Neural cell (in vitro differentiated cells): ENCODE measurements around the gene MEGF11. TPM values are rescaled to one million over a fixed set of nuclear protein-coding genes. Genes with fewer than 3 reads are reported as not detected.

Experiments used
- H2AFZ ChIP-seq: fragments of 200-600, 300-800 bp; sonication (generic), shearing (Covaris generic); 2 replicates; pipeline ENCODE4 v1.6.0; 2014; ENCODE audit warnings: low read depth, mild to moderate bottlenecking, antibody characterized with exemption, low read length, moderate library complexity
- H3F3A ChIP-seq: fragments of 200-600 bp; shearing (Covaris generic); 2 replicates; pipeline ENCODE4 v1.6.1; 2016; ENCODE audit warnings: mild to moderate bottlenecking, moderate library complexity, mixed read lengths, antibody characterized with exemption, low read length; ENCODE audit not compliant: insufficient read depth, poor library complexity, severe bottlenecking
- H3K27ac ChIP-seq: fragments of 200-600, 300-800 bp; sonication (generic), shearing (Covaris generic); 2 replicates; pipeline ENCODE4 v1.5.1; 2014; ENCODE audit warnings: mild to moderate bottlenecking, low read length, moderate library complexity
- H3K27me3 ChIP-seq: fragments of 300-800, 200-600 bp; sonication (generic), shearing (Covaris generic); 2 replicates; pipeline ENCODE4 v1.6.0; 2014; ENCODE audit warnings: mild to moderate bottlenecking, low read depth, low read length, moderate library complexity; ENCODE audit not compliant: insufficient read depth
- H3K36me3 ChIP-seq: fragments of 300-800, 200-600 bp; sonication (generic), shearing (Covaris generic); 2 replicates; pipeline ENCODE4 v1.5.1; 2014; ENCODE audit warnings: mild to moderate bottlenecking, antibody characterized with exemption, low read length, moderate library complexity; ENCODE audit not compliant: insufficient read depth
- H3K4me2 ChIP-seq: fragments of 300-800, 200-600 bp; sonication (generic), shearing (Covaris generic); 2 replicates; pipeline ENCODE4 v1.6.0; 2014; ENCODE audit warnings: mild to moderate bottlenecking, low read length
- H3K4me3 ChIP-seq: fragments of 300-800, 200-600 bp; sonication (generic), shearing (Covaris generic); 2 replicates; pipeline ENCODE4 v1.5.1; 2014; ENCODE audit warnings: mild to moderate bottlenecking, low read length, moderate library complexity
- H3K79me2 ChIP-seq: fragments of 200-600 bp; shearing (Covaris generic); replicated peaks from 2 replicates; pipeline ENCODE4 v1.6.0; 2014; ENCODE audit warnings: mild to moderate bottlenecking, low read length, moderate library complexity; ENCODE audit not compliant: insufficient read depth
- H3K9ac ChIP-seq: fragments of 300-800, 200-600 bp; sonication (generic), shearing (Covaris generic); 2 replicates; pipeline ENCODE4 v1.6.1; 2016; ENCODE audit warnings: mild to moderate bottlenecking, low read length, mixed read lengths
- H3K9me2 ChIP-seq: fragments of 200-600 bp; shearing (Covaris generic); 2 replicates; pipeline ENCODE4 v1.6.1; 2016; ENCODE audit warnings: mild to moderate bottlenecking, low read length, mixed read lengths; ENCODE audit not compliant: insufficient read depth
- H3K9me3 ChIP-seq: fragments of 200-600, 300-800 bp; sonication (generic), shearing (Covaris generic); 2 replicates; pipeline ENCODE4 v1.6.1; 2016; ENCODE audit warnings: mild to moderate bottlenecking, mixed run types, low read length, moderate library complexity, mixed read lengths
- H4K20me1 ChIP-seq: fragments of 200-600 bp; shearing (Covaris generic); 2 replicates; pipeline ENCODE4 v1.6.1; 2016; ENCODE audit warnings: mild to moderate bottlenecking, mixed run types; ENCODE audit not compliant: insufficient read depth
- CTCF ChIP-seq: fragments of 450-650 bp; IDR thresholded peaks from 2 replicates; pipeline ENCODE4 v1.5.1; 2014; ENCODE audit warnings: antibody characterized with exemption, mild to moderate bottlenecking, moderate library complexity; ENCODE audit not compliant: poor library complexity, severe bottlenecking
- EP300 ChIP-seq: fragments of 450-650 bp; conservative IDR thresholded peaks from 2 replicates; pipeline ENCODE4 v1.6.1; 2014; ENCODE audit warnings: antibody characterized with exemption, mild to moderate bottlenecking, moderate library complexity; ENCODE audit not compliant: poor library complexity, severe bottlenecking
- EZH2 ChIP-seq: fragments of 200-600, 300-800 bp; shearing (Covaris generic), sonication (generic); IDR thresholded peaks from 2 replicates; pipeline ENCODE4 v1.6.1; 2014; ENCODE audit warnings: antibody characterized with exemption, low read length, borderline replicate concordance, mild to moderate bottlenecking; ENCODE audit not compliant: insufficient read depth, poor library complexity, severe bottlenecking
- MXI1 ChIP-seq: fragments of 450-650 bp; conservative IDR thresholded peaks from 2 replicates; pipeline ENCODE4 v1.6.1; 2014; ENCODE audit warnings: antibody characterized with exemption, mild to moderate bottlenecking; ENCODE audit not compliant: poor library complexity, severe bottlenecking
- POLR2AphosphoS5 ChIP-seq: IDR thresholded peaks from 2 replicates; pipeline ENCODE4 v1.6.1; 2012
- RAD21 ChIP-seq: fragments of 450-650 bp; conservative IDR thresholded peaks from 2 replicates; pipeline ENCODE4 v1.6.1; 2014; ENCODE audit warnings: antibody characterized with exemption, mild to moderate bottlenecking, moderate library complexity
- REST ChIP-seq: IDR thresholded peaks from 2 replicates; pipeline ENCODE4 v1.6.1; 2012; ENCODE audit warnings: borderline replicate concordance
- TAF1 ChIP-seq: IDR thresholded peaks from 2 replicates; pipeline ENCODE4 v1.6.1; 2012; ENCODE audit warnings: low read depth
- polyA plus RNA-seq: library from polyadenylated mRNA; depleted of rRNA; stranded (reverse); fragments of >200 nt; gene quantifications from 2 replicates; pipeline ENCODE4 v1.2.3, GENCODE V29; 2014

The MEGF11 gene
- polyA plus RNA-seq, 1 donor from 2014 or later: 0.64 TPM

- H3K79me2 ChIP-seq: no peaks in the 10 kb centered on the region
- no peak overlapping the region for H3K27ac ChIP-seq
- H3K9me2 ChIP-seq: no peaks in the 10 kb centered on the region
- H3K4me2 ChIP-seq: no peak overlapping the region
- H2AFZ ChIP-seq: no peak overlapping the region
- H3K9ac ChIP-seq: no peak overlapping the region
- H3K27me3 ChIP-seq: peaks cover 13% of the 10 kb centered on the region
- peak overlapping the region; percentile 59 for H3K4me3 ChIP-seq
- TF ChIP-seq MXI1 (no peak), EP300 (no peak), REST (peak; percentile 30), TAF1 (no peak)
- no peaks in the 10 kb centered on the region for H3K9me3 ChIP-seq
- no peaks in the 10 kb centered on the region for H3F3A ChIP-seq
- H3K36me3 ChIP-seq: no peaks in the 10 kb centered on the region
- H4K20me1 ChIP-seq: no peaks in the 10 kb centered on the region
Observed at GRCh38 chr15:65982627-65983322, 270.8 kb downstream of the MEGF11 start.

GRCh38 chr15:65981837-65982626 lies 271.5 kb downstream of the MEGF11 start:
- no peaks in the 10 kb centered on the region for H3K9me2 ChIP-seq
- H3K36me3 ChIP-seq: no peaks in the 10 kb centered on the region
- H3K9me3 ChIP-seq: no peaks in the 10 kb centered on the region
- H3K27me3 ChIP-seq: peaks cover 13% of the 10 kb centered on the region
- H2AFZ ChIP-seq: no peak overlapping the region
- H3K4me2 ChIP-seq: no peak overlapping the region
- no peaks in the 10 kb centered on the region for H3K79me2 ChIP-seq
- H3F3A ChIP-seq: no peaks in the 10 kb centered on the region
- no peak for TF ChIP-seq POLR2AphosphoS5
- TF ChIP-seq MXI1: no peak
- TF ChIP-seq TAF1: no peak
- TF ChIP-seq RAD21: peak; percentile 17
- TF ChIP-seq EZH2: no peak
- no peak for TF ChIP-seq EP300
- TF ChIP-seq CTCF: peak; percentile 43
- H3K27ac ChIP-seq: no peak overlapping the region
- peak overlapping the region; percentile 9 for H3K9ac ChIP-seq
- peak overlapping the region; percentile 59 for H3K4me3 ChIP-seq
- no peaks in the 10 kb centered on the region for H4K20me1 ChIP-seq
